EL (cell line): ENCODE data around the gene DPH7.
A peak's percentile ranks its signal among the peaks of the same experiment; 100 is the strongest.
"Not testable (repeated sequence)": the region's sequence is repeated elsewhere in the genome, so short reads cannot be mapped to it uniquely, and the experiment has no call there.

ENCODE experiments used
- DNase-seq: peaks from one replicate; pipeline ENCODE4 v3.0.0-alpha.2; 2016

DPH7 gene

GRCh38 chr9:137578518-137579258 lies at the start of gene DPH7:
Gene DPH7, minus strand, starts transcription at chr9:137578925. Its CDS starts 148 bp downstream, at chr9:137578777.
- peak; percentile 92 for DNase-seq

- not testable (repeated sequence) for DNase-seq
Measured at GRCh38 chr9:137627406-137627805, 48.7 kb upstream of the DPH7 start.

GRCh38 chr9:137626464-137626863 lies 47.7 kb upstream of the DPH7 start:
- no peak for DNase-seq

- not testable (repeated sequence) for DNase-seq
Measured at GRCh38 chr9:137622211-137622610, 43.5 kb upstream of the DPH7 start.

- peak; percentile 36 for DNase-seq
Measured at GRCh38 chr9:137621131-137621757, 42.5 kb upstream of the DPH7 start.

GRCh38 chr9:137620581-137620980 lies 41.9 kb upstream of the DPH7 start:
- DNase-seq, result no peak

- DNase-seq, result no peak
Measured at GRCh38 chr9:137620048-137620405, 41.3 kb upstream of the DPH7 start.

GRCh38 chr9:137619240-137620047 lies 40.7 kb upstream of the DPH7 start:
- DNase-seq, result peak; percentile 48

- peak; percentile 87 for DNase-seq
Measured at GRCh38 chr9:137618105-137619067, 39.7 kb upstream of the DPH7 start, which contains the start of gene EHMT1. Gene EHMT1, plus strand, starts transcription at chr9:137619005. Its CDS starts 24 bp downstream, at chr9:137619029.

GRCh38 chr9:137615387-137615871 lies 36.7 kb upstream of the DPH7 start:
- DNase-seq, result no peak

- DNase-seq, result no peak
Measured at GRCh38 chr9:137614631-137615386, 36.1 kb upstream of the DPH7 start.

GRCh38 chr9:137613738-137614523 lies 35.2 kb upstream of the DPH7 start:
- no peak for DNase-seq

- no peak for DNase-seq
Measured at GRCh38 chr9:137613259-137613658, 34.5 kb upstream of the DPH7 start.

GRCh38 chr9:137612741-137613142 lies 34.0 kb upstream of the DPH7 start:
- no peak for DNase-seq

GRCh38 chr9:137611623-137612609 lies 33.2 kb upstream of the DPH7 start:
- peak; percentile 91 for DNase-seq

- no peak for DNase-seq
Measured at GRCh38 chr9:137610944-137611343, 32.2 kb upstream of the DPH7 start.

- DNase-seq, result no peak
Measured at GRCh38 chr9:137607141-137607857, 28.6 kb upstream of the DPH7 start.

GRCh38 chr9:137606734-137607138 lies 28.0 kb upstream of the DPH7 start:
- DNase-seq, result no peak
